OCI-LY7 (cell line): Measurements from ENCODE around the gene EGFLAM.

ENCODE experiments used
- EZH2phosphoT487 ChIP-seq: fragments of 200-600 bp; sonication (generic); IDR thresholded peaks from 2 replicates; pipeline ENCODE4 v1.6.1; 2018; ENCODE audit warnings: low read depth, borderline replicate concordance, mild to moderate bottlenecking, mixed run types, antibody characterized with exemption, low read length, moderate library complexity, mixed read lengths
- TF ChIP-seq, protein P1 (sequence below): fragments of 200-600 bp; sonication (generic); conservative IDR thresholded peaks from 2 replicates; pipeline ENCODE4 v1.5.1; 2014; ENCODE audit warnings: mild to moderate bottlenecking, antibody characterized with exemption, low read length, moderate library complexity, mixed read lengths

- TF ChIP-seq, protein P1, sequence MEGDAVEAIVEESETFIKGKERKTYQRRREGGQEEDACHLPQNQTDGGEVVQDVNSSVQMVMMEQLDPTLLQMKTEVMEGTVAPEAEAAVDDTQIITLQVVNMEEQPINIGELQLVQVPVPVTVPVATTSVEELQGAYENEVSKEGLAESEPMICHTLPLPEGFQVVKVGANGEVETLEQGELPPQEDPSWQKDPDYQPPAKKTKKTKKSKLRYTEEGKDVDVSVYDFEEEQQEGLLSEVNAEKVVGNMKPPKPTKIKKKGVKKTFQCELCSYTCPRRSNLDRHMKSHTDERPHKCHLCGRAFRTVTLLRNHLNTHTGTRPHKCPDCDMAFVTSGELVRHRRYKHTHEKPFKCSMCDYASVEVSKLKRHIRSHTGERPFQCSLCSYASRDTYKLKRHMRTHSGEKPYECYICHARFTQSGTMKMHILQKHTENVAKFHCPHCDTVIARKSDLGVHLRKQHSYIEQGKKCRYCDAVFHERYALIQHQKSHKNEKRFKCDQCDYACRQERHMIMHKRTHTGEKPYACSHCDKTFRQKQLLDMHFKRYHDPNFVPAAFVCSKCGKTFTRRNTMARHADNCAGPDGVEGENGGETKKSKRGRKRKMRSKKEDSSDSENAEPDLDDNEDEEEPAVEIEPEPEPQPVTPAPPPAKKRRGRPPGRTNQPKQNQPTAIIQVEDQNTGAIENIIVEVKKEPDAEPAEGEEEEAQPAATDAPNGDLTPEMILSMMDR, result no peak
- no peak for TF ChIP-seq EZH2phosphoT487
These were observed 8.5 kb upstream of the EGFLAM start for GRCh38 chr5:38249812-38250211.
